Measurements from ENCODE around the gene ZBTB40.

DNA sequence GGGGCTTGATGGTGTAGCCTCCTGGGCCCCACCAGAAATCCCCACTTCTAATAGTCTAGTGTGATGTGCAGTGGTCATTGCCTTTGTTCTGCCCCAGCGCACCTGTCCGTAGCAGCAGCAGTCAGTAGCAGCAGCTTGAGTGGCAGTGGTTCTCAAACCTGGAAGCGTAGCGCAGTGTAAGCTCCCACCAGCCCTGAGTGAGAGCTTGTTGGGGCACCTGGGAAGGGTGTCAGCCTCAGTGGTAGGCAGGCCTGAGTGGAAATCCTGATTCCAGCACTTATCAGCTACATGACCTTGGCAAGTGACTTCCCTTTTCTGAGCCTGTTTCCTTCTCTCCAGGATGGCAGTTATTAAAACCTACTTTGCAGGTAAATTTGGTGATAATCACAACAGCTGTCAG lies 70.0 kb downstream of the ZBTB40 start:
- no peak for TF ChIP-seq CTCF (IDR thresholded peaks at IDR 0.05)
- TF ChIP-seq POLR2A (IDR thresholded peaks at IDR 0.05): no peak

Measured in esophagus squamous epithelium (tissue), 4 donors.